ENCODE results near the gene TNFSF12.
A peak's percentile ranks its signal among the peaks of the same experiment; 100 is the strongest.
"Not testable (repeated sequence)": the region's sequence is repeated elsewhere in the genome, so short reads cannot be mapped to it uniquely, and the experiment has no call there.

TNFSF12 gene

GRCh38 chr17:7587420-7588151 is 38.7 kb downstream of the TNFSF12 start:
- DNase-seq (ENCODE audit: low read depth): peak; percentile 84

DNA sequence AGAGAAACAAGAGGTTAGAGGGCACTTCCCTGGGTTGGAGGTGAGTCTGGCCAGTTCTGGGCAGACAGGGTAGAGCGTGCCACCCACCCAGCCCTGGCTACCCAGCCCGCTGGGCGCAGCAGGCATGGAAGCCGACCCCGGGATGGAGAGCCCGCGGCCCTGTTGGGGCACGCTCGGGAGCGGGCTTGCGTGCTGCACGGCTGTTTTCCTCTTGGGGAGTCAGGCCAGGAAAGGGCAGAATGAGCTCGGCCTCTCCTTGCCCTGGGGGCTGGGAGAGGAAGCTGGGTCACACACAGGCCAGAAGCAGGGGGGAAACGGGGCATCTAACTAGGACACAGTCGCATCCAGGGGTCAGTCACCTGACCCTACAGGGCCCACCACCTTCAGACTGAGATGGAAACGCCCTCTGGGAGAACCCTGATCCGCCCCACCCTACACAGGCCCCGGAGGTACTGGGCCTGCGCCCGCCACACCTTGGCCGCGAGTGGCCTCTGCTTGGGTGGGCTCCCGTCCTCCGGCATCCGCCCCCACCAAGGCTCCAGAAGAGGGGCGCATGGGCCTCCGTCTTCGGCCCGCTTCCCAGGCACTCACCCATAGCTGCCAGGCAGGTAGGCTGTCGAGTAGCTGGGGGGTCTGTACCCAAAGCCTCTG is 39.8 kb downstream of the TNFSF12 start:
- no peak for DNase-seq (ENCODE audit: low read depth)

GRCh38 chr17:7589204-7589868 is 40.5 kb downstream of the TNFSF12 start:
- DNase-seq (ENCODE audit: low read depth): no peak

DNA sequence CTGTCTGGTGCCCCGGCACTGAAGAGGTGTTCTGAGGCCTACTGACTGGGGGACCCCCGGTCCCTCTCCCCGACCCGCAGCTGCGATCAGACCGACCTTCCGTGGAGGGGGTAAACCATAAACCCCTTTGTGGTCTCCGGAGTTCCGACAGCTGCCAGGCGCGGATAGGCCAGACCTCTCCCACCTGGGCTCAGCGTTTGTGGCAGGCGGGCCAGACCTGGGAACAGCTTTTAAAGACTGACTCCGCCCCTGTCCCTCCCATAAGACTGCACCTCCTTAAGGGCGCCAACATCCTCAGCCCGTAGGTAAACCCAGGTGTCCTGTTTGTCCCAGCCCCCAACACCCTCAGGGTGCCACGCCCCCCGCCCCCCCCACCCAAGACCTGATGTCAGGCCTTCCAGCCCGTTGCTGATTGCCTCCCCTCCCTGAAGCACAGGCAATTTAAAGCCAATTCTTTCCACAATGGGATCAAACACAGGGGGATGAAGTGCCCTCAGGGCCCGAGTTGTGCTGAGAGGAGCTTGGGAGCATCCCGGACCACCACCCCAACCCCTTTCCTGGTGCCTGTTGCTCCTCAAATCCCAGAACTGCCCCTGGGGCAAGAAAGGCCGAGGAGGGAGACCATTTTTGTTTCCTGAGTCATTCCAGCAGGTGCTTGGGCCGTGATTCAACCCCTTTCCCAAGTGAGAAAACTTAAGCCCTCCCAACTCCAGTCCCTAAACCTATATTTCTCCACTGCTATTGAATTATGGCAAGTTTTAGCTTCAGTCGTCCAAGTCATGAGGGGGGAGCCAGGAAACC is 41.2 kb downstream of the TNFSF12 start, which contains the start of gene SOX15:
Gene SOX15 (minus strand): TSS at position 204 of the 801 bp plus-strand sequence. CDS start 418 bp downstream, outside the sequence.
- DNase-seq (ENCODE audit: low read depth): no peak

DNA sequence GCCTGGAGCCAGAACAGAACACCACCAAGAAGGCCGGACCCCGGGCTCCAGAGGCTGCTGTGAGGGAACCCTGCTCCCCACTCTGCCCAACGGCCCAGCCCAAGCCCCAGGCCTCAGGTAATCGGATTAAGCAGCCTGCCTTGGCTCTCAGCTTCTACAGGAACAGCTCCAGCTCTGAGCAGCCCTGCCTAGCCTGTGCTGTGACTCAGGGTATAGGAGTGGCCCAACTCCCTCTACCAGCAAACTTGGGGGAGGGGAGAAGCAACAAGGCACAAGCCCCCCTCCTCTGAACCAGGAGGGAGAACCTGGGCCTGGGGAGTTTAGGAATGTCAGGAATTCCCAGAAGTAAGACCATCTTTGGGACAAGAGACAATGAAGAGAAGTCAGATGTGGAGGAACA is 41.9 kb downstream of the TNFSF12 start:
- no peak for DNase-seq (ENCODE audit: low read depth)

DNA sequence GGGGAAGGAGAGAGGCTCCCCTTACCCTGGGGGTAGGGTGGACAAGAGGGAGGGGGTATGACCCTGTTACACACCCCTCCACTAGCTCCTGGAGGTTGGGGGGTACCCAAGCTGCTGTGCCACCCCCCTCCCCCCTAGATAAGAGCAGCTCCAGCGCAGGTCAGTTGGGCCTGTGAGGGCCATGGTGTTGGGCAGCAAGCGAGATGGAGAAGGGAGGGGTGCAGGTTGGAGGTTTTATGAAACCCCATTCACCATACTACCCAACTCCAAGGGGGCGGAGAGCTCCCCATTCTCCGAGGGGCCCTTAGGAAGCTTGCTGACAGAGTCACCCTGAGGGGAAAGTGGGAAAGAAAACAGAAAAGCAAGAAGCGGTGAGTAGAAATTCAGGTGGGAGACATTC is 42.7 kb downstream of the TNFSF12 start:
- DNase-seq (ENCODE audit: low read depth): no peak

GRCh38 chr17:7592422-7593021 is 43.7 kb downstream of the TNFSF12 start:
- DNase-seq (ENCODE audit: low read depth): no peak

- no peak for DNase-seq (ENCODE audit: low read depth)
Observed at GRCh38 chr17:7593296-7593695, 44.4 kb downstream of the TNFSF12 start.

GRCh38 chr17:7597561-7597960 is 48.7 kb downstream of the TNFSF12 start:
- DNase-seq (ENCODE audit: low read depth): not testable (repeated sequence)

- DNase-seq (ENCODE audit: low read depth): no peak
Observed at GRCh38 chr17:7606280-7606679, 57.4 kb downstream of the TNFSF12 start.

Measured in HS-5 (cell line).